SIG-M5 treated with dmso at 0.1 percent for 504 hours (cell line): ENCODE results near the gene TBC1D8.

ENCODE experiments used
- DNase-seq: peaks from one replicate; lab custom pipeline; 2025; ENCODE audit not compliant: unreplicated experiment; lab: John Stamatoyannopoulos, UW

Gene TBC1D8

DNA sequence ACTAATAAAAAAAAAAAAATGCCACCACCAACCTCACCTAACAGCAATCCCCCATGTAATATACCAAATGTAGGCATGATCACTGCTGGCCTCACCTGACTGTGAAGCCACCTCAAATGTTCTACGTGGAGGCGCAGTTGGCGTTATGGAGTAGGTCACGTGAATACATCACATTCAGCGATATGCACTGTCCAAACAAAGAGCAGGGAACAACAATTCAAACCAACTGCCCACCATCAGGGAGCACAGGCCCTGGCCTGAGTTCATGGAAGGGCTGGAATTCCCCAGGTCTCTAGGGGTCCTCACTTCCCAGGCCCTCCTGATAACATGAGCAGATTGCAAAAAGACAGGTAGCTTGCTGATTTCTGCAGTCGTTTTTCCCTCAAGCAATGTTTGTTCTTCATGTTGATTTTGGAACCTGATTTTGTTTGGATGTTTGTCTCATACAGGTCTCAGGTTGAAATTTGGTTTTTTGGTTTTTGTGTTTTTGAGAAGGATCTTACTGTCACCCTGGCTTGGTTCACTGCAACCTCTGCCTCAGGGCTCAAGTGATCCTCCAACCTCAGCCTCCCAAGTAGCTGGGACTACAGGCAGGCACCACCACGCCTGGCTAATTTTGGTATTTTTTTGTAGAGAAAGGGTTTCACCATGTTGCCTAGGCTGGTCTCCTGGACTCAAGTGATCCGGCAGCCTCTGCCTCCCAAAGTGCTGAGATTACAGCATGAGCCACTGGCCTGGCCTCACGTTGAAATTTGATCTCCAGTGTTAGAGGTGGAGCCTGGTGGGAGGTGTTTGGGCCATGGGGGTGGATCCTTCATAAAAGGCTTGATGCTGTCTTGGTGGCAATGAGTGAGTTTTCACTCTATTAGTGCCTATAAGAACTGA lies 15.5 kb downstream of the TBC1D8 start:
- no peak for DNase-seq

DNA sequence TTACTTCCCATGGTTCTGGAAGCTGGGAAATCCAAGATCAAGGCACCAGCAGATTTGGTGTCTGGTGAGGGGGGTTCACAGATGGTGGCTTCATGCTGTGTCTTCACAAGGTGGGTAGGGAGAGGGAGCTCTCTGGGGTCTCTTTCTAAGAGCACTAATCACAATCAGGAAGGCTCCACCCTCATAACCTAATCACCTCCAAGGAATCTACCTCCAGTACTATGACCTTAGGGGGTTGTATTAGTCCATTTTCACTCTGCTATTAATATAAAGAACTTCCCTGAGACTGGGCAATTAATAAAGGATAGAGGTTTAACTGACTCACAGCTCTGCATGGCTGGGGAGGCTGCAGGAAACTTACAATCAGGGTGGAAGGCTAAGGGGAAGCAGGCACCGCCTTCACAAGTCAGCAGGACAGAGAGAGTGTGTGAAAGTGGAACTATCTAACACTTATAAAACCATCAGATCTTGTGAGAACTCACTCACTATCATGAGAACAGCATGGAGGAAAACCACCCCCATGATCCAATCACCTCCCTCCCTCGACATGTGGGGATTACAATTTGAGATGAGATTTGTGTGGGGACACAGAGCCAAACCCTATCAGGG lies 17.6 kb downstream of the TBC1D8 start:
- DNase-seq, result no peak

DNA sequence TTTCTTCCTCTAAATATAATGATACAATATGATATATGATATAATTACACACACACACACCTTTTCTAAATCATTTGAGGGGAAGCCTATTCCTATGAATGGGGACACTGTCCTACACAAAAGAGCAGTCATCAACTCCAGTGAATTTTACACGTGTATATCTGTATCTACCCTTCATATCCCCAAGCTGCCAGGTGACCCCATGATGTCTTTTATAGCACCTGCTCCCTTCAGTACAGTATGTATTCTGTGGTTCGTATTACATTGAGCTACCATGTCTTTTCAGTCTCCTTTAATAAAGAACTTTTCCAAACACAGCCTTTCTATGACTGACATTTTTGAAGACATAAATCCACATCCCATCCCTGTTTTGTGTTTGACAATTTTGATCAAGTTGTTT lies 19.0 kb downstream of the TBC1D8 start:
- DNase-seq, result no peak

DNA sequence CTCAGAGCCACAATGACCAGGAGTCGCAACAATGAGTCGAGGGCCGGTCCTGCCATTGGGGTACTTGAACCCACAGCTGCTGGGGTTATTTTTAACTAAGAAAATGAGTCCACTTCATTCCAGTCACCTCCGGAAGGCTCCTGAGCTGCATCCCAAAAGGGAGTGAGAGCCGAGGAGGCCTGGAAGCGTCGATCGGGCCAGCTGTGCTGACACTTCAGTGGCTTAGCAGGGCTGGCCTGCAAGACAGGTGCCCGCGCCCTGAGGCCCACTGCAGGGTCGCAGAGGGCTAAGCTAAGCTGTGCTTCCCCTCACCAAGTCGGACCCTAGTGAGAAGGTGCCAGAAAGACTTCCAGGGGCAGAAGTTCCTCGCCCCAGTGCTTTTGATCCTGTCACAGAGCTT lies 21.1 kb downstream of the TBC1D8 start:
- DNase-seq, result no peak

DNA sequence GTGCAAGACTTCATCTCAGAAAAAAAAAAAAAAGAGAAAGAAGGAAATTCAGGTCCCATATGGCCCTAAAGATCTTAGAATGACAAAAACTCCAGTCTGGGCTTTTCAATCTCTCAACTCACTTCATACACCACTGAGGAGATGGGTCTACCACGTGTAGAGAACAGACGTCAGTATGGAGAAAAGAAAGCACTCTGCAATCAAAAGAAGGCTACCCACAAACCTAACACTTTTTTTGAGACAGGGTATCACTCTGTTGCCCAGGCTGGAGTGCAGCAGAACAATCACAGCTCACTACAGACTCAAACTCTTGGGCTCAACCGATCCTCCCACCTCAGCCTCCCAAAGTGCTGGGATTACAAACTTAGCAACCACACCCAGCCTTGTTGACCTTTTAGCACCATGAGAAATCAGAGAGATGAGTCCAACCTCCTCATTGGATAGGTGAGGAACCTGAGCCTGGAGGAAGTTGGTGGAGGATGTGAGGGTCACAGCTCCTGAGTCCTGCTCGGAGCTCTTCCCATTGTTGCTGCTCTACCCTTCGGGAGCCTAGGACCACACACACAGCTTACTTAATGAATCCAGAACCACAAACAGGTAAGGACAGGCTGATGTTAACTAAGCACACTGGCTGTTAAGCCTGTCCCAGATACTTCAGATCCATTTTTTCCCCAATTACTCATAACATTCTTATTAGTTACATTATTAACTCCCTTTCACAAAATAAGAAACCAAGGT lies 23.7 kb downstream of the TBC1D8 start:
- no peak for DNase-seq

DNA sequence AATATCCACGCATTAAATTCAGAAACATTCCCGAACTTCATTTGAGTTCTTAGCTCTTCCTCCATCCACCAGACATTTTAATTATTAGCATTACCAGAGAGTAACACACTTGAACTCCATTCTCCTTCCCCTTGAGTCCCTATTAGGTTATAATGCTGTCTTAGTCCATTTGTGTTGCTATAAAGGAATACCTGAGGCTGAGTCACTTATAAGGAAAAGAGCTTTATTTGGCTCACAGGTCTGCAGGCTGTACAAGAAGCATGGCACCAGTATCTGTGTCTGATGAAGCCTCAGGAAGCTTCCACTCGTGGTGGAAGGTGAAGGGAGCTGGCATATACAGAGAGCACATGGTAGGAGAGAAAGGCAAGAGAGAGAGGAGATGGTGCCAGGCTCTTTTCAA lies 25.4 kb downstream of the TBC1D8 start:
- DNase-seq, result no peak

DNA sequence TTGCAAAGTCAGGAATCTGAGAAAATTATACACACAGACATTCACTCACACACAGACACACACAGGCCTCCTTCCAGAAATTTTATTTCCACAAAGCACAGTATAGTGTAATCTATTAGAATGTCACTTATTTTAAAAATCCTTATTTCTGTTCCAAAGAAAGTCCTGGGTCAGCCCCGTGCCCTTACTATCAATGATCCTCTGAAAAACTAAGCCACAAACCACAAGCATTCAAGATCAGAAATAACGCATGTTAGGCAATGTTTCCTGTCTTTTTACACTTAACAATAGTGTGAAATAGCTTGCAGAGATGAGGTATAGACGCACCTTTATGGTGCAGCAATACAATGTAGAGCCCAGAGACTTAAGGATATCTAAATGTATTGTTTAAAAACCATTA lies 25.8 kb downstream of the TBC1D8 start:
- DNase-seq, result peak; percentile 82

DNA sequence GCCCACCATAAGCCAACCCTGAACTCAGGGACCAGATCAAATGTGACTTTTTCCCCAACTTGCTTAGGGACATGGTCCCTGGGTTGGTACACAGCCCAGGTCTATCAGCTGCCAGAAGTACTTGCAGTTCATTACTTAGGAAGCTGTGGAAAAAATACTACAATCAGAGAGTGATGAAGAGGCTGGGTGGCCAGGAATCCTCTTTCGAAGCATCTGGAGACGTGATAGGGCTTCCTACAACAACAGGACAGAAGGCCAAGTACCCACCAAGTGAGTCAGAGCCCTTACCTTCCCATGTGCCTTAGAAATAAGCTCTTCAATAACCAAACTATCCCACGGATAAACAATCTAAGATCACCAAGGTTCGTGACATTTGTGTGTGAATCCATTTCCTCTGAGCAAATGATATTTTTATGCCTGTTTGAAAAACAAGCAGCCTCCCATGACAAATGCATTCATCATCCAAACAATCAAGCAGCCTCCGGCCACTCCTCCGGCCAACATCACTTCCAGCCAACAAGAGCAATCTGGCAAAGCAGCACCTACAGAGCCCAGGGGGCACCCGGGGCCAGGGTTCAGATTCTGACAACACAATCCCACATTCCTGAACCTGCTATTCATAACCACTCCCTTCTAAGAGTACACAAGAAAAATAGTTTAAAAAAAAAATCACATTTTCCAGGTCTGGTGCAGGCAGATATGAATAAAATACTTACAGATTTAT lies 26.4 kb downstream of the TBC1D8 start:
- DNase-seq, result peak; percentile 40

DNA sequence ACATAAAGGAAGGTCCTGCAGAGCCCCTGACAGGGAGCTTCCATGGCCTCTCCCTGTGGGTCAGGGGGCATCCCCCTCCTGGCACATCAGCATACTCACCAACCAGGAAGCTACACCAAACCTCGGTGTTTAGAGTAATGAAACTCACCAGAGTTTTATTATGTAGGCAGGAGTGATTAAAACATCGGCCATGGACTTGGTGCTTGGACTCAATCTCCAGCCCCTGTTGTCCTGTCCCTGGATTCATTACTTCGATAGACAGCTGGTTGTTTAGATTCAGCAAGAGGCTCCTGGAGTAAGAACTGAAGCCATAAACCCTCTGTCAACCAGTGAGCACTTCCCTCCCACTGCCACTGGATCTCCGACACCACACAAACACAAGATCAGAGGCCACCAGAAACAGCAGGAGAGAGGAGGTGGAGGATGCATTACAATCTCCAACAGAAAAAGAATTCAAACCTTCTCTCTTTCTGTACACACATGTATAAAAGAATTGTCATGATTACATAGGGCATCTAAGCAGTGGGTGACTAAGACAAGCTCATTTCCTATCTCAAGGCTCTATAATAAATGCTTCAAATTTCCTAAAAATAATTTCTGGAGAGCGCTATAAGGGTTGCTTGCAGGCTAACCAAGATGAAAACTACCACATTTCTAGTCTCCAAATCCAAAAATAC lies 27.2 kb downstream of the TBC1D8 start:
- no peak for DNase-seq

DNA sequence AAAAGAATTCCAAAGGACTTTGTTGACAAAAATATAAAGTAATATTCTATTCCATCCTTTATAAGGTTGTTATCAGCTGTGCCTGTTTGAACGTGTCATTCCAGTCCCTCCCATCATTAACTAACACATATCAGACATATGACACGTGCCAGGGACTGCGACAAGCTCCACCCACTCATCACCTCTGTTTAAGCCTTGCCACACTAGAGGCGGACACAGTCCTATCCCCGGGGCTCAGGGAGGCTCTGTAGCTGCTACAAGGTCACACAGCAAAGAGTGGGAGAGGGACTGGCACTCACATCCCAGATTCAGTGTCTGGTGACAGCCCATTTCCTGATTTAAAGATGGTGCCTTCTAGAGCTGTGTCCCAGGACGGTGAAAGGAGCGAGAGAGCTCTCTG lies 30.0 kb downstream of the TBC1D8 start:
- no peak for DNase-seq

DNA sequence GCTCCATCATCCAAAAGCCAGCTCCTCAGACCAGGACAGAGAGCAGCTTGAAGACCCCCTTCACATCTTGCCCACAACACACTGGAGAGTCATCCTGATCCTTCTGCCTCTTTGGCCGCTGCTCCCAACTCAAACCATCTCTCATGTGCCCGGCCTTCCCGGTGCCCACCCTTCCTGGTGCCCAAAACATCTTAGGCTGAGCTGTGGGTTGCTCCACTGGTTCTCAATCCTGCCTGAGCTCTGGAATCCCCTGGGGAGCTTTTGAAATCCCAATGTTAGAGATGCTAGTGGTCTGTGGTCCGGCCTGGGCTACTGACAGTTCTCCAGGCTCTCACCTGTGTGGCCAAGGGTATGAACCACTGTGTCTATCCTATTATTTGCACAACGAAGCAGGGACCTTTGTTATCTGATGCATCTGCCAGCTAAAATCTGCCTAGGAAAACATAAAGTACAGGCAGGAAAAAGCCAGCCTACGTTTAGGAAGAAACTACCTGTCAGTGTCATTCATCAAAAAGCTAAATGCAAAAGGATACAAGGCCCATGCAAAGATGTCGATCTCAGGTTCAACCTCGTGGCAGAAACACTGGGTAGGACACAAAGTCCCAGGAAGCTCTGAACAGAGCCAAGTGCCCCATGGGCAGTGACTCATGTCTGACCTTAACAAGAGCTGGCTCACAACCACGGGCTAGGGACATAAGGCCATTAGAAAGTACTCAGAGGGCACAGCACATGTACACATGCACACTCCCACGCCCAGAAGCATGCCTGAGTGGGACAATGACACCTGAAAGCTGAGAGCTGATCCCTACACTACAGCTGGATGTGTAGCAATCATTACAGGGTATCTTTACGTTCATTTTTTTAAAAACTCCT lies 30.8 kb downstream of the TBC1D8 start:
- peak; percentile 65 for DNase-seq

DNA sequence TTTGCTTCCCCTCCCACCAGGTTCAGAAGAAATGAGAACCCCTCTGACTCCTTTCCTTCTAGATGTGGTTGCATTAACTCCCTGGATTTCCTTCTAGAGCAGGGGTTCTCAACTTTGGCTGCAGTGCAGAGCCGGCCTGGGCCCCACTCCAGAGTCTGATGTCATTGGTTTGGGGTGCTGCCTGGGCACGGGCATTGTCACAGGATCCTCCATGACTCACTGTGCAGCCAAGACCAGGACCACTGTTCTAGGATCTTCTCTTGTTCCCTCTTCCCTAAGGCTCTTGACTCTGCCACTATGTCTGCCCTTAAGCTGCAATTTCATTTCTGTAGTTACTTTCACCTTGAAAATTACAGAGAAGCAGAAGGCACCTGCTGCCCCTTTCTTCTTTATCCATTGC lies 31.8 kb downstream of the TBC1D8 start:
- peak; percentile 27 for DNase-seq

DNA sequence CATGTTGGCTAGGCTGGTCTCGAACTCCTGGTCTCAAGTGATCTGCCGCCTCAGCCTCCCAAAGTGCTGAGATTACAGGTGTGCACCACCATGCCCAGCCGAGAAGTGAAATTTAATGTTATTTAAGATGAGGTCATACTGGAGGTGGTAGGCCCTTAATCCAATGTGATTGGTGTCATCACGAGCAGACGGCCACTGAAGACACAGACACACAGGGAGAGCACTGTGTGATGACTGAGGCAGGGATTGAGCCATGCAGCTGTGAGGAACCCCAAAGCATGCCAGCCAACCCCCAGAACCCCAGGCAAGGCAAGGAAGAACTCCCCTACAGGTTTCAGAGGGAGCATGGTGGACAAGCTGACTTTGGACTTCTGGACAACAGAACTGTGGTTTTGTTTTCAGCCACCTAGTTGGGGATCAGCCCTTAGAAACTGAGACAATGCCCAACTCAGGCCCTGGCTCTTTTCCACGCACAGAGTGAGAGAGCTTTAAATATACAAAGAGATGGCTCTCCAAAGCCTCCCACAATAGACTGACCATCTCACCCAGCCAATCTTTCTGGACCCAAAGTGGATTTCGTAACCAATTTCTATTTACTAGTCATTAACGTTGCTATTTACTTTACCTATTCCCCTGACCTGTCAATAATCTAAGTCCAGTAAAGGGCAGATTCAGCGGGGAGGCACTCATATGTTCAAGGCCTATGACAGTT lies 34.2 kb downstream of the TBC1D8 start:
- DNase-seq, result no peak

DNA sequence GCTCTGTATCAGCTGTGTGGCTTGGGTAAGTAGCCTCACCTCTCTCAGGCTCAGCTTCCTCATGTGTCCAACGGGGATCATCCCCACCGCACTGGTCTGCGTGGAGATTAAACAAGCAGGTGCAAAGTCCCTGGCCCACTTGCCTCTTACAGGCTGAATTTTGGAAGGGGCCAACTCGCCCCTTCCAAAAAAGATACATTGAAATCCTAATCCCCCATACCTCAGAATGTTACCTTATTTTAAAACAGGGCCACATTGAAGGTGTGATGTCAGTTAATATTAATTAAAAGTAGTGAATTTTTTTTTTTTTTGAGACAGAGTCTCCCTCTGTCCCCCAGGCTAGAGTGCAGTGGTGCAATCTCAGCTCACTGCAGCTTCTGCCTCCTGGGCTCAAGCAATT lies 34.8 kb downstream of the TBC1D8 start:
- no peak for DNase-seq

DNA sequence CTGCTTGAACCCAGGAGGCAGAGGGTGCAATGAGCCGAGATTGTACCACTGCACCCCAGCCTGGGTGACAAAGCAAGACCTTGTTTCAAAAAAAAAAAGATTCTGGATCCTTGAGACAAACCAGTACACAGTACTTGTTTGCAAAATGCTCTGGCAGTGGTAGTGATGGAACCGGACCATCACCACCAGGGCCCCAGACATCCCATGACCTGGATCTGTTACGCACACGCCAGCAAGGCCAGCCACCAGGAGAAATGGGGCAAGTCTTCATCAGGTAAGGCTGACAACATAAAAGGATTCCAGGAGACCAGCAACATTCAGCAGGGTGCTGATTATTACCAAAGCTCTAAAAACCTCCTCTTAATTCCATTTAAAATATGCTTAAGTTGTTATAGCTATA lies 35.5 kb downstream of the TBC1D8 start:
- no peak for DNase-seq

DNA sequence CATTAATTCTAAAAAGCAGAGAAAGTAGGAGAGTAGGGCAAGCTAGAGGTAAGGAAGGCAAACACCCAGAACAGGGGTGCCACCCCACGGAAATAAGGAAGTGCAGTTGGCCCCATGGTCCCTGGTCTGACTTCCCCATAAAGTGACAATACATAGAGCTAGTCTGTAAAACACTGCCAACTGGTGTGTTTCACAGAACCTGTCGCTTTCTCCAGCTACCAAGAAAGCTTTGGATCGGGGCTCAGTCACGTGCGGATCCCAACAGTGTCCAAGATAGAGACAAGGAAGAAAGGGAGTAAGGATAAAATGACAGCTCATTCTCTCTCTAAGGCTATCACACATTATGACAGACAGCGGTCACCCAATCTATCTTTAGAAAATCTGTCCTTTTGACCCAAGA lies 36.4 kb downstream of the TBC1D8 start:
- peak; percentile 86 for DNase-seq

DNA sequence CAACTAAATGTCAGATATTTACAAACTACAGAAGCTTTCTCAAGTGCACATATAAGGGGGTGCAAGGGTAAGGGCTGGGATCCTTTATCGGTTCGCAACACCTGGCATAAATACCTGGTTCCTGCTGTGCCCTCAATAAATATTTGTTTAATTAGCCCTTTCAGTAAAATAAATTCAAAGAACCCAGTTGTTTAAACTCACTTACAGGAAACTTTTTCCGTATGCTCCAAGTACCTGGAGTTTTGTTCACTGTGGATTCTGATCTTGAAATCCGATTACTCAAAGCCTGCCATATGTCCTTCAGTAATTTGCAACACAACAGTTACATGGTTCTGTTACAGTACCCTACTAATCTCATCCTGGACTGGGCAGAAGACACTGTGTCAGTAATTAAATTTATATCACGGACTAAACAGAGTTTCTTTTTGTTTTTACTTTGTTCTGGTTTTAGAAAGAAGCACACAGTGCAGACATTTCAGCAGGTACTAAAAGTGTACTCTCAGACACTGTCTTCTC lies 36.9 kb downstream of the TBC1D8 start:
- DNase-seq, result no peak

DNA sequence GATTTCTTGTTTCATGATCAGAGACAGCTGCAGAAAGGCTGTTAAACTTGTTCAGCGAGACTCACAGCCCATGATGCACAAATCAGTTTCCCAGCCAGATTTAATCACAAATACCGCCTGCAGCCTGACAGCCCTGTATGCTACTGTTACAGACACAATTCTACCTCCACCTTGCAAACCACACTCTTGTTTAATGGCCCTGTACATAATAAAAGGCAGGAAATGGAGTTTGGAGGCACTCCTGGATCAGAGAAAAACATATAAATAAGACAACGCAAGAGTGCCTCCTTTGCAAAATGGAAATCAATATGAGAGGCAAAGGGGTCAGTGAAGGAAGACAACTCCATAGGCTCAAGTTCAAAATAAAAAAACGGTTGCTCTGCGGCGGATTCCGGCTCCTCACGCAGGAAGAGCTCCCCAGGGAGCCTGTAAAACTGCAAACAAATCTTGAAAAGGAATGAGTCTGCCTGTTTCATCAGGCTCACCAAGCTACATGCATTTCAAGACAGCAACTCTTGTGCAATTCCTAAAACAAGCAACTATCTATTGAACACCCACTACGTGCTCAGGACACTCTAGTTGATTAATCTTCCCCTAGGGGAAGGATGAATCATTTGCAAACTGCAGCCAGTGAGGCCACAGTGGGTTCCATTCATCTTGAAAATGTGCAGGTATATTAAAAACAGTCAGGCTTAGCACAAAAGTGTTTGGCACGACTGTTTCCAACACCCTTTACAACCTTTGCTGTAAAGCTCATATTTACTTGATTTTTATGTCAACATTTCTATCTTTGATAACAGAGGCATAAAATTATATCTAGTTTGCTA lies 37.5 kb downstream of the TBC1D8 start:
- DNase-seq, result peak; percentile 98
